K562 (cell line): ENCODE measurements around the gene ZNF77. TPM values are rescaled to one million over a fixed set of nuclear protein-coding genes. Genes with fewer than 3 reads are reported as not detected.

ENCODE experiments used
- BCOR ChIP-seq: fragments of 450-650 bp; IDR thresholded peaks from 2 replicates; pipeline ENCODE4 v1.6.1; 2016
- CREB1 ChIP-seq, 2 experiments: sonication (generic) in 1 of 2; formaldehyde crosslinking in 1 of 2; IDR thresholded peaks; 2 replicates each; pipeline versions ENCODE4 v1.6.1 to v1.8.0; 2012 to 2022; ENCODE audit warnings: inconsistent platforms in 1 of 2, mild to moderate bottlenecking in 1 of 2, missing genetic modification reagents in 1 of 2, moderate library complexity in 1 of 2
- CSDE1 ChIP-seq, 2 experiments: fragments of 450-650 bp; IDR thresholded peaks; 2 replicates each; pipeline ENCODE4 v1.6.1; 2016; ENCODE audit warnings: mild to moderate bottlenecking in 1 of 2
- EP400 ChIP-seq: fragments of 450-650 bp; IDR thresholded peaks from 2 replicates; pipeline ENCODE4 v1.6.1; 2017; ENCODE audit warnings: antibody characterized with exemption, mild to moderate bottlenecking, moderate library complexity
- GATAD2B ChIP-seq: fragments of 450-650 bp; IDR thresholded peaks from 2 replicates; pipeline ENCODE4 v1.6.1; 2017; ENCODE audit warnings: mild to moderate bottlenecking, borderline replicate concordance
- KHSRP ChIP-seq: fragments of 450-650 bp; IDR thresholded peaks from 2 replicates; pipeline ENCODE4 v1.6.1; 2017
- LEF1 ChIP-seq: fragments of 450-650 bp; IDR thresholded peaks from 2 replicates; pipeline ENCODE4 v1.6.1; 2016; ENCODE audit warnings: mild to moderate bottlenecking
- MCM3 ChIP-seq: fragments of 450-650 bp; IDR thresholded peaks from 2 replicates; pipeline ENCODE4 v1.6.1; 2016
- MXI1 ChIP-seq: IDR thresholded peaks from 2 replicates; pipeline ENCODE4 v1.6.1; 2011; ENCODE audit warnings: low read depth, mild to moderate bottlenecking, improper control_type of control experiment, low read length
- POLR2H ChIP-seq: IDR thresholded peaks from 2 replicates; pipeline ENCODE4 v1.6.1; 2016; ENCODE audit warnings: missing genetic modification characterization, low read depth, mild to moderate bottlenecking, control low read depth, missing compliant biosample characterization, moderate library complexity
- POU5F1 ChIP-seq: fragments of 150-350 bp; IDR thresholded peaks from 2 replicates; pipeline ENCODE4 v1.6.1; 2014; ENCODE audit warnings: borderline replicate concordance, low read length, low read depth, mild to moderate bottlenecking; ENCODE audit not compliant: partially characterized antibody
- RBM39 ChIP-seq: fragments of 200-400 bp; formaldehyde crosslinking; optimal IDR thresholded peaks from 2 replicates; pipeline ENCODE3; 2018; ENCODE audit warnings: low read depth, low read length
- SNIP1 ChIP-seq: fragments of 450-650 bp; IDR thresholded peaks from 2 replicates; pipeline ENCODE4 v1.7.1; 2017; ENCODE audit warnings: low read depth, mild to moderate bottlenecking
- SOX6 ChIP-seq: fragments of 450-650 bp; IDR thresholded peaks from 2 replicates; pipeline ENCODE4 v1.6.1; 2014; ENCODE audit warnings: mild to moderate bottlenecking
- YY1 ChIP-seq, 3 experiments: IDR thresholded peaks; 2 replicates each; pipeline ENCODE4 v1.6.1; 2011; ENCODE audit warnings: low read length in 2 of 3, mild to moderate bottlenecking in 2 of 3, moderate library complexity in 2 of 3, borderline replicate concordance in 1 of 3, control low read depth in 1 of 3, low read depth in 1 of 3; ENCODE audit not compliant: insufficient read depth in 3 of 3, insufficient replicate concordance in 2 of 3, control insufficient read depth in 1 of 3, insufficient read length in 1 of 3; ENCODE audit errors: extremely low read depth in 1 of 3
- ZBTB17 ChIP-seq: fragments of 450-650 bp; formaldehyde crosslinking; IDR thresholded peaks from 2 replicates; pipeline ENCODE4 v1.4.0; 2020; ENCODE audit warnings: mild to moderate bottlenecking
- ZNF12 ChIP-seq: sonication (generic); formaldehyde crosslinking; IDR thresholded peaks from 2 replicates; pipeline ENCODE4 v1.4.0; 2020; ENCODE audit warnings: mild to moderate bottlenecking, missing genetic modification reagents
- ZNF175 ChIP-seq: fragments of 200-800 bp; sonication (Bioruptor generic); IDR thresholded peaks from 2 replicates; pipeline ENCODE4 v1.6.1; 2016; ENCODE audit warnings: low read depth, mild to moderate bottlenecking, missing genetic modification characterization, missing compliant biosample characterization
- ZNF217 ChIP-seq: sonication (generic); formaldehyde crosslinking; IDR thresholded peaks from 2 replicates; pipeline ENCODE4 v1.8.0; 2022; ENCODE audit warnings: mild to moderate bottlenecking, missing genetic modification reagents
- ZNF24 ChIP-seq: fragments of 450-650 bp; IDR thresholded peaks from 2 replicates; pipeline ENCODE4 v1.6.1; 2016
- ZNF445 ChIP-seq: fragments of 250-450 bp; sonication (Bioruptor Pico); IDR thresholded peaks from 2 replicates; pipeline ENCODE4 v1.4.0; 2020; ENCODE audit warnings: low read depth, mild to moderate bottlenecking, moderate library complexity
- ZNF699 ChIP-seq: fragments of 250-450 bp; sonication (Bioruptor Pico); IDR thresholded peaks from 2 replicates; pipeline ENCODE4 v1.8.0; 2021; ENCODE audit warnings: mild to moderate bottlenecking, moderate library complexity; ENCODE audit not compliant: insufficient replicate concordance
- polyA plus RNA-seq, 8 experiments: library from polyadenylated mRNA; depleted of rRNA in 4 of 8; stranded (reverse) in 5 of 8; unstranded in 3 of 8; fragments of >200 nt; fragmentation: Nextera tagmentation in 2 of 8; fragmentation: Illumina TruSeq in 1 of 8; extraction: Ambion mirVana in 2 of 8; extraction: Trizol in 1 of 8; gene quantifications; 2 replicates each; pipeline versions ENCODE4 v1.2.1 to v1.2.3, GENCODE V29; 2011 to 2014; ENCODE audit warnings: inconsistent platforms in 1 of 8, missing spikeins in 1 of 8
- total RNA-seq, 7 experiments: library from RNA; depleted of rRNA in 6 of 7; stranded (reverse); fragments of >200 nt in 6 of 7; fragmentation: Illumina TruSeq in 2 of 7; extraction: Trizol in 2 of 7; gene quantifications; 2 replicates each; pipeline versions ENCODE4 v1.2.1 to v1.2.3, GENCODE V29; 2011 to 2021; ENCODE audit warnings: low replicate concordance in 1 of 7
- TF ChIP-seq, protein P1 (sequence below): fragments of 450-650 bp; IDR thresholded peaks from 2 replicates; pipeline ENCODE4 v1.6.1; 2018; ENCODE audit warnings: mild to moderate bottlenecking, low read depth; ENCODE audit not compliant: partially characterized antibody
- TF ChIP-seq, protein P2 (sequence below): fragments of 450-650 bp; IDR thresholded peaks from 2 replicates; pipeline ENCODE4 v1.6.1; 2017; ENCODE audit warnings: mild to moderate bottlenecking, moderate library complexity
- TF ChIP-seq, protein P3 (sequence below): fragments of 250-450 bp; sonication (Bioruptor Pico); IDR thresholded peaks from 2 replicates; pipeline ENCODE4 v1.8.0; 2021; ENCODE audit warnings: mild to moderate bottlenecking, moderate library complexity

Gene ZNF77
- total and polyA plus RNA-seq, 9 of the 15 experiments (the other 6 are each of a cell fraction or from before 2014, with no cell fraction given): 4.3 to 14.5 (median 7.7) TPM

DNA sequence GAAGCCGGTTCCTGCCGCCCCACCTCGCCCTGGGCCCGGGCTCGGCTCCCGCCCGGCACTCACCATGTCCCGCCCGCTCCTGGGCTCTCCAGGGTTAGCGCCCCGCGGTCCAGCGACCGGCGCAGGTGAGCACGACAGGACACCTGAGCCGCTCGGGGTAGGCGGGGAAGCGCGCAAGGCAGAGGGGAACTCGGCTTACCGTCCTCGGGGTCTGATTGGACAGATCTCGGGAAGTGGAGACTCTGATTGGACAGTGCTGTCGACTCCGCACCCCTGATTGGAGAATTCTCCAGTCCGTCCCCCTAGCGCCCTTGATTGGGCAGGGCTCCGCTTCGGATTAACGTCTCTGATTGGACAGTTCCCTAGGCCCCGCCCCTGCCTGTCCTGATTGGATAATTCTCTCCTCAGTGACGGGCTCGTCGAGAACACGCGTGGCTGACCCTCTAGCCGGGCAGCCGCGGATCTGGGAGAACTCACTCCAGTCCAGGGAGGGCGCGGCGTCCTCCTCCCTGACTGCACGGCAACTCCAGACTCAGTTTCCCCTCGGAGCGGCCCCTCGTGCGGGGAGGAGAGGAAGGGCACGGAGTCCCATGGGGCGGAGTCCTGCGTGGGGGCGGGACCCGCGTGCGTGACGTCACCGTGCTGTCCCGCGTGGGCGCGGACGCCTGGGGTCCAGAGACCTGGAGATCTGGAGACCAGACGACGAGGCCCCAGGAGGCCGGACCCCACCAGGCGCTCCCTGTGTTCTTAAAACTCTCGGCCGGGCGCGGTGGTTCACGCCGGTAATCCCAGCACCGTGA lies at the start of gene ZNF77 (continued):
- no peak for TF ChIP-seq POU5F1
- peak; percentile 82 for TF ChIP-seq CREB1 (IDR thresholded peaks at IDR 0.05)
- TF ChIP-seq CREB1 (CRISPR knock-in tag; IDR thresholded peaks at IDR 0.05): peak; percentile 93
- TF ChIP-seq GATAD2B: peak; percentile 100
- TF ChIP-seq MCM3: no peak
- TF ChIP-seq, protein P1, sequence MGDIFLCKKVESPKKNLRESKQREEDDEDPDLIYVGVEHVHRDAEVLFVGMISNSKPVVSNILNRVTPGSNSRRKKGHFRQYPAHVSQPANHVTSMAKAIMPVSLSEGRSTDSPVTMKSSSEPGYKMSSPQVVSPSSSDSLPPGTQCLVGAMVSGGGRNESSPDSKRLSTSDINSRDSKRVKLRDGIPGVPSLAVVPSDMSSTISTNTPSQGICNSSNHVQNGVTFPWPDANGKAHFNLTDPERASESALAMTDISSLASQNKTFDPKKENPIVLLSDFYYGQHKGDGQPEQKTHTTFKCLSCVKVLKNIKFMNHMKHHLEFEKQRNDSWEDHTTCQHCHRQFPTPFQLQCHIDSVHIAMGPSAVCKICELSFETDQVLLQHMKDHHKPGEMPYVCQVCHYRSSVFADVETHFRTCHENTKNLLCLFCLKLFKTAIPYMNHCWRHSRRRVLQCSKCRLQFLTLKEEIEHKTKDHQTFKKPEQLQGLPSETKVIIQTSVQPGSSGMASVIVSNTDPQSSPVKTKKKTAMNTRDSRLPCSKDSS: no peak
- TF ChIP-seq, protein P2, sequence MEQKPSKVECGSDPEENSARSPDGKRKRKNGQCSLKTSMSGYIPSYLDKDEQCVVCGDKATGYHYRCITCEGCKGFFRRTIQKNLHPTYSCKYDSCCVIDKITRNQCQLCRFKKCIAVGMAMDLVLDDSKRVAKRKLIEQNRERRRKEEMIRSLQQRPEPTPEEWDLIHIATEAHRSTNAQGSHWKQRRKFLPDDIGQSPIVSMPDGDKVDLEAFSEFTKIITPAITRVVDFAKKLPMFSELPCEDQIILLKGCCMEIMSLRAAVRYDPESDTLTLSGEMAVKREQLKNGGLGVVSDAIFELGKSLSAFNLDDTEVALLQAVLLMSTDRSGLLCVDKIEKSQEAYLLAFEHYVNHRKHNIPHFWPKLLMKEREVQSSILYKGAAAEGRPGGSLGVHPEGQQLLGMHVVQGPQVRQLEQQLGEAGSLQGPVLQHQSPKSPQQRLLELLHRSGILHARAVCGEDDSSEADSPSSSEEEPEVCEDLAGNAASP: no peak
- TF ChIP-seq POLR2H: peak; percentile 29; the same call in 1 of the 2 replicates
- no peak; the same call in 1 of the 2 replicates for TF ChIP-seq ZNF12
- TF ChIP-seq ZNF217: no peak
- no peak for TF ChIP-seq RBM39
- no peak for TF ChIP-seq ZNF445 (CRISPR knock-in tag)
- no peak for TF ChIP-seq ZNF699 (CRISPR knock-in tag)
- no peak; the same call in 1 of the 2 replicates for TF ChIP-seq SOX6
- no peak for TF ChIP-seq ZNF24
- peak; percentile 49; the same call in 1 of the 2 replicates for TF ChIP-seq LEF1
- TF ChIP-seq EP400: peak; percentile 90
- peak; percentile 85 for TF ChIP-seq ZBTB17
- TF ChIP-seq, protein P3, sequence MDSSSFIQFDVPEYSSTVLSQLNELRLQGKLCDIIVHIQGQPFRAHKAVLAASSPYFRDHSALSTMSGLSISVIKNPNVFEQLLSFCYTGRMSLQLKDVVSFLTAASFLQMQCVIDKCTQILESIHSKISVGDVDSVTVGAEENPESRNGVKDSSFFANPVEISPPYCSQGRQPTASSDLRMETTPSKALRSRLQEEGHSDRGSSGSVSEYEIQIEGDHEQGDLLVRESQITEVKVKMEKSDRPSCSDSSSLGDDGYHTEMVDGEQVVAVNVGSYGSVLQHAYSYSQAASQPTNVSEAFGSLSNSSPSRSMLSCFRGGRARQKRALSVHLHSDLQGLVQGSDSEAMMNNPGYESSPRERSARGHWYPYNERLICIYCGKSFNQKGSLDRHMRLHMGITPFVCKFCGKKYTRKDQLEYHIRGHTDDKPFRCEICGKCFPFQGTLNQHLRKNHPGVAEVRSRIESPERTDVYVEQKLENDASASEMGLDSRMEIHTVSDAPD (CRISPR knock-in tag): no peak
- peak; percentile 91 for TF ChIP-seq KHSRP
- TF ChIP-seq YY1 (IDR thresholded peaks at IDR 0.05; ENCODE audit: borderline replicate concordance in 1 of 3, control insufficient read depth in 1 of 3, extremely low read depth in 1 of 3, insufficient read depth in 3 of 3, insufficient read length in 1 of 3, insufficient replicate concordance in 2 of 3, low read depth in 1 of 3, low read length in 2 of 3): no peak
- TF ChIP-seq ZNF175 (CRISPR knock-in tag): no peak
- no peak for TF ChIP-seq MXI1
- no peak for TF ChIP-seq SNIP1
- peak; percentile 86 for TF ChIP-seq BCOR
- no peak for TF ChIP-seq CSDE1 (IDR thresholded peaks at IDR 0.05)
